Measurements from ENCODE around the gene BCL2L1. TPM values are rescaled to one million over a fixed set of nuclear protein-coding genes. Genes with fewer than 3 reads are reported as not detected.
A peak's percentile ranks its signal among the peaks of the same experiment; 100 is the strongest.

The BCL2L1 gene
- total and polyA plus RNA-seq, 2 donors (not counting 1 experiment from before 2014, with no cell fraction given): 61.8 to 77.1 TPM

- peak in 1 of 2 donors; percentile 40 for DNase-seq (ENCODE audit: low read depth in 2 of 2)
- Histone ChIP-seq H3K4me2 (ENCODE audit: extremely low read depth, insufficient read depth, low read length) (no peak overlapping the region), H4K20me1 (ENCODE audit: control insufficient read depth, extremely low read depth, insufficient read depth, low read length) (no peaks in the 10 kb centered on the region), H3K27ac (ENCODE audit: insufficient read depth, low read length) (no peak overlapping the region), H3K4me3 (replicated peaks in 1 of 4; ENCODE audit: control extremely low read depth in 1 of 4, insufficient read depth in 1 of 4, low read depth in 3 of 4, low read length in 4 of 4) (no peak overlapping the region), H3K9ac (ENCODE audit: insufficient read depth, low read length) (no peak overlapping the region), H3K79me2 (ENCODE audit: control insufficient read depth, insufficient read depth, low read length) (peaks cover 91% of the 10 kb centered on the region), H3K9me3 (ENCODE audit: control insufficient read depth, insufficient read depth, low read depth, low read length) (no peaks in the 10 kb centered on the region), H2AFZ (ENCODE audit: low read length) (no peak overlapping the region), H3K36me3 (ENCODE audit: control insufficient read depth, insufficient read depth, low read length) (peaks cover 15% of the 10 kb centered on the region), H3K4me1 (ENCODE audit: control insufficient read depth, extremely low read depth, insufficient read depth, low read length) (peaks cover 11% of the 10 kb centered on the region), H3K27me3 (ENCODE audit: control insufficient read depth, insufficient read depth, low read length) (no peaks in the 10 kb centered on the region)
- TF ChIP-seq CTCF (conservative IDR thresholded peaks at IDR 0.05 in 1 of 2, IDR thresholded peaks at IDR 0.05 in 1 of 2; ENCODE audit: low read depth in 1 of 2, low read length in 2 of 2): no peak
- TF ChIP-seq EZH2 (IDR thresholded peaks at IDR 0.05; ENCODE audit: low read length, missing control alignments): no peak
Measured at GRCh38 chr20:31706607-31707257, 15.9 kb downstream of the BCL2L1 start.

- no peaks in the 10 kb centered on the region for H3K9me3 ChIP-seq (ENCODE audit: control insufficient read depth, insufficient read depth, low read depth, low read length)
- H3K27ac ChIP-seq (ENCODE audit: insufficient read depth, low read length): no peak overlapping the region
- peaks cover 9% of the 10 kb centered on the region for H3K4me1 ChIP-seq (ENCODE audit: control insufficient read depth, extremely low read depth, insufficient read depth, low read length)
- no peak overlapping the region for H2AFZ ChIP-seq (ENCODE audit: low read length)
- peaks cover 15% of the 10 kb centered on the region for H3K36me3 ChIP-seq (ENCODE audit: control insufficient read depth, insufficient read depth, low read length)
- TF ChIP-seq EZH2 (IDR thresholded peaks at IDR 0.05; ENCODE audit: low read length, missing control alignments) (no peak), CTCF (conservative IDR thresholded peaks at IDR 0.05 in 1 of 2, IDR thresholded peaks at IDR 0.05 in 1 of 2; ENCODE audit: low read depth in 1 of 2, low read length in 2 of 2) (no peak)
- H3K4me3 ChIP-seq (replicated peaks in 1 of 4; ENCODE audit: control extremely low read depth in 1 of 4, insufficient read depth in 1 of 4, low read depth in 3 of 4, low read length in 4 of 4): no peak overlapping the region
- H3K4me2 ChIP-seq (ENCODE audit: extremely low read depth, insufficient read depth, low read length): no peak overlapping the region
- no peak overlapping the region for H3K9ac ChIP-seq (ENCODE audit: insufficient read depth, low read length)
- H3K27me3 ChIP-seq (ENCODE audit: control insufficient read depth, insufficient read depth, low read length): no peaks in the 10 kb centered on the region
- peaks cover 87% of the 10 kb centered on the region for H3K79me2 ChIP-seq (ENCODE audit: control insufficient read depth, insufficient read depth, low read length)
- H4K20me1 ChIP-seq (ENCODE audit: control insufficient read depth, extremely low read depth, insufficient read depth, low read length): no peaks in the 10 kb centered on the region
- DNase-seq (ENCODE audit: low read depth in 2 of 2): no peak
Measured at GRCh38 chr20:31705598-31706597, 16.8 kb downstream of the BCL2L1 start.

DNA sequence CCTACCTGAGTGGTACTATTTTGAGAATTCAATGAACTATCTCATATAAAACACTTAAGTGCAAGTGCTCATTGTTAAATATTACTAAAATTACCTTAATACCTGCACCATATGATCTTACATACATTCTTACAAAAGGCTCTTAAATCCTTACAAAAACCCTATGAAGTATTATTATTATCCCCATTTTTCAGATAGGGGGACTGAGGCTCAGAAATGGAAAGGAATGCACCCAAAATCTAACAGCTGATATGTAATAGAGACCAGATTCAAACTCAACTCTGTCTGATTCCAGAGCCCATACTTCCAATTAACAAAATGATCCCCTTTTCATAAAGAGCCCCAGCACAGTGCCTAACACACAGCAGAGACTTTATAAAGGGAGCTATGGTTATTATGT, 17.5 kb downstream of the BCL2L1 start:
- H4K20me1 ChIP-seq (ENCODE audit: control insufficient read depth, extremely low read depth, insufficient read depth, low read length): no peaks in the 10 kb centered on the region
- H3K4me2 ChIP-seq (ENCODE audit: extremely low read depth, insufficient read depth, low read length): no peak overlapping the region
- H3K27ac ChIP-seq (ENCODE audit: insufficient read depth, low read length): no peak overlapping the region
- no peak overlapping the region for H2AFZ ChIP-seq (ENCODE audit: low read length)
- H3K9me3 ChIP-seq (ENCODE audit: control insufficient read depth, insufficient read depth, low read depth, low read length): no peaks in the 10 kb centered on the region
- no peak for DNase-seq (ENCODE audit: low read depth in 2 of 2)
- H3K4me3 ChIP-seq (replicated peaks in 1 of 4; ENCODE audit: control extremely low read depth in 1 of 4, insufficient read depth in 1 of 4, low read depth in 3 of 4, low read length in 4 of 4): no peak overlapping the region
- H3K36me3 ChIP-seq (ENCODE audit: control insufficient read depth, insufficient read depth, low read length): peaks cover 13% of the 10 kb centered on the region
- TF ChIP-seq EZH2 (IDR thresholded peaks at IDR 0.05; ENCODE audit: low read length, missing control alignments): no peak
- TF ChIP-seq CTCF (conservative IDR thresholded peaks at IDR 0.05 in 1 of 2, IDR thresholded peaks at IDR 0.05 in 1 of 2; ENCODE audit: low read depth in 1 of 2, low read length in 2 of 2): no peak
- no peaks in the 10 kb centered on the region for H3K27me3 ChIP-seq (ENCODE audit: control insufficient read depth, insufficient read depth, low read length)
- H3K79me2 ChIP-seq (ENCODE audit: control insufficient read depth, insufficient read depth, low read length): peaks cover 87% of the 10 kb centered on the region
- H3K9ac ChIP-seq (ENCODE audit: insufficient read depth, low read length): no peak overlapping the region
- H3K4me1 ChIP-seq (ENCODE audit: control insufficient read depth, extremely low read depth, insufficient read depth, low read length): peaks cover 14% of the 10 kb centered on the region
